ENCODE results near the gene ECPAS. TPM values are rescaled to one million over a fixed set of nuclear protein-coding genes. Genes with fewer than 3 reads are reported as not detected.

Gene ECPAS
- polyA plus RNA-seq, 1 donor from 2014 or later, result 42.6 TPM

DNA sequence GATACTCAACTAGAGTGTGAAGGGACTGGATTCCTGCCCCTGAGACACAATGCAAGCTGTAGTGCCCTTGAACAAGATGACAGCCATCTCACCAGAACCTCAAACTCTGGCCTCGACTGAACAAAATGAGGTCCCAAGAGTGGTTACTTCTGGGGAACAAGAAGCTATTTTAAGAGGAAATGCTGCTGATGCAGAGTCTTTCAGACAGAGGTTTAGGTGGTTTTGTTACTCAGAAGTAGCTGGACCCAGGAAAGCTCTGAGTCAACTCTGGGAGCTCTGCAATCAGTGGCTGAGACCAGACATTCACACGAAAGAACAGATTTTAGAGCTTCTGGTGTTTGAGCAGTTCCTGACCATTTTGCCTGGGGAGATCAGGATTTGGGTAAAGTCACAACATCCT lies 43.2 kb upstream of the ECPAS start:
- no peak overlapping the region for H3K27ac ChIP-seq (ENCODE audit: low read length)
- no peak overlapping the region for H2AFZ ChIP-seq (ENCODE audit: low read depth, low read length)
- no peaks in the 10 kb centered on the region for H3K9me2 ChIP-seq (ENCODE audit: insufficient read depth, low read length)
- no peaks in the 10 kb centered on the region for H3F3A ChIP-seq (ENCODE audit: insufficient read depth, low read length, poor library complexity, severe bottlenecking)
- no peak overlapping the region for H3K4me3 ChIP-seq (ENCODE audit: low read length)
- no peaks in the 10 kb centered on the region for H4K20me1 ChIP-seq (ENCODE audit: insufficient read depth)
- no peak overlapping the region for H3K4me2 ChIP-seq (ENCODE audit: low read length)
- no peaks in the 10 kb centered on the region for H3K36me3 ChIP-seq (ENCODE audit: insufficient read depth, low read length)
- TF ChIP-seq EP300 (conservative IDR thresholded peaks at IDR 0.05; ENCODE audit: poor library complexity, severe bottlenecking), result no peak
- TF ChIP-seq, protein P1, sequence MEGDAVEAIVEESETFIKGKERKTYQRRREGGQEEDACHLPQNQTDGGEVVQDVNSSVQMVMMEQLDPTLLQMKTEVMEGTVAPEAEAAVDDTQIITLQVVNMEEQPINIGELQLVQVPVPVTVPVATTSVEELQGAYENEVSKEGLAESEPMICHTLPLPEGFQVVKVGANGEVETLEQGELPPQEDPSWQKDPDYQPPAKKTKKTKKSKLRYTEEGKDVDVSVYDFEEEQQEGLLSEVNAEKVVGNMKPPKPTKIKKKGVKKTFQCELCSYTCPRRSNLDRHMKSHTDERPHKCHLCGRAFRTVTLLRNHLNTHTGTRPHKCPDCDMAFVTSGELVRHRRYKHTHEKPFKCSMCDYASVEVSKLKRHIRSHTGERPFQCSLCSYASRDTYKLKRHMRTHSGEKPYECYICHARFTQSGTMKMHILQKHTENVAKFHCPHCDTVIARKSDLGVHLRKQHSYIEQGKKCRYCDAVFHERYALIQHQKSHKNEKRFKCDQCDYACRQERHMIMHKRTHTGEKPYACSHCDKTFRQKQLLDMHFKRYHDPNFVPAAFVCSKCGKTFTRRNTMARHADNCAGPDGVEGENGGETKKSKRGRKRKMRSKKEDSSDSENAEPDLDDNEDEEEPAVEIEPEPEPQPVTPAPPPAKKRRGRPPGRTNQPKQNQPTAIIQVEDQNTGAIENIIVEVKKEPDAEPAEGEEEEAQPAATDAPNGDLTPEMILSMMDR (IDR thresholded peaks at IDR 0.05; ENCODE audit: poor library complexity, severe bottlenecking), result no peak
- TF ChIP-seq, protein P2, sequence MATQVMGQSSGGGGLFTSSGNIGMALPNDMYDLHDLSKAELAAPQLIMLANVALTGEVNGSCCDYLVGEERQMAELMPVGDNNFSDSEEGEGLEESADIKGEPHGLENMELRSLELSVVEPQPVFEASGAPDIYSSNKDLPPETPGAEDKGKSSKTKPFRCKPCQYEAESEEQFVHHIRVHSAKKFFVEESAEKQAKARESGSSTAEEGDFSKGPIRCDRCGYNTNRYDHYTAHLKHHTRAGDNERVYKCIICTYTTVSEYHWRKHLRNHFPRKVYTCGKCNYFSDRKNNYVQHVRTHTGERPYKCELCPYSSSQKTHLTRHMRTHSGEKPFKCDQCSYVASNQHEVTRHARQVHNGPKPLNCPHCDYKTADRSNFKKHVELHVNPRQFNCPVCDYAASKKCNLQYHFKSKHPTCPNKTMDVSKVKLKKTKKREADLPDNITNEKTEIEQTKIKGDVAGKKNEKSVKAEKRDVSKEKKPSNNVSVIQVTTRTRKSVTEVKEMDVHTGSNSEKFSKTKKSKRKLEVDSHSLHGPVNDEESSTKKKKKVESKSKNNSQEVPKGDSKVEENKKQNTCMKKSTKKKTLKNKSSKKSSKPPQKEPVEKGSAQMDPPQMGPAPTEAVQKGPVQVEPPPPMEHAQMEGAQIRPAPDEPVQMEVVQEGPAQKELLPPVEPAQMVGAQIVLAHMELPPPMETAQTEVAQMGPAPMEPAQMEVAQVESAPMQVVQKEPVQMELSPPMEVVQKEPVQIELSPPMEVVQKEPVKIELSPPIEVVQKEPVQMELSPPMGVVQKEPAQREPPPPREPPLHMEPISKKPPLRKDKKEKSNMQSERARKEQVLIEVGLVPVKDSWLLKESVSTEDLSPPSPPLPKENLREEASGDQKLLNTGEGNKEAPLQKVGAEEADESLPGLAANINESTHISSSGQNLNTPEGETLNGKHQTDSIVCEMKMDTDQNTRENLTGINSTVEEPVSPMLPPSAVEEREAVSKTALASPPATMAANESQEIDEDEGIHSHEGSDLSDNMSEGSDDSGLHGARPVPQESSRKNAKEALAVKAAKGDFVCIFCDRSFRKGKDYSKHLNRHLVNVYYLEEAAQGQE (IDR thresholded peaks at IDR 0.05; ENCODE audit: borderline replicate concordance), result no peak
- no peak for TF ChIP-seq TAF1 (IDR thresholded peaks at IDR 0.05; ENCODE audit: low read depth)
- no peak for TF ChIP-seq MXI1 (conservative IDR thresholded peaks at IDR 0.05; ENCODE audit: poor library complexity, severe bottlenecking)
- no peak for TF ChIP-seq EZH2 (IDR thresholded peaks at IDR 0.05; ENCODE audit: borderline replicate concordance, insufficient read depth, low read length, poor library complexity, severe bottlenecking)
- no peak for TF ChIP-seq RAD21 (conservative IDR thresholded peaks at IDR 0.05)
- TF ChIP-seq SMC3 (conservative IDR thresholded peaks at IDR 0.05; ENCODE audit: poor library complexity), result no peak
- no peak for TF ChIP-seq POLR2AphosphoS5 (IDR thresholded peaks at IDR 0.05)
- H3K79me2 ChIP-seq (replicated peaks; ENCODE audit: insufficient read depth, low read length), result no peaks in the 10 kb centered on the region
- no peaks in the 10 kb centered on the region for H3K27me3 ChIP-seq (ENCODE audit: insufficient read depth, low read depth, low read length)
- no peak overlapping the region for H3K9ac ChIP-seq (ENCODE audit: low read length)
- no peaks in the 10 kb centered on the region for H3K9me3 ChIP-seq (ENCODE audit: low read length)

DNA sequence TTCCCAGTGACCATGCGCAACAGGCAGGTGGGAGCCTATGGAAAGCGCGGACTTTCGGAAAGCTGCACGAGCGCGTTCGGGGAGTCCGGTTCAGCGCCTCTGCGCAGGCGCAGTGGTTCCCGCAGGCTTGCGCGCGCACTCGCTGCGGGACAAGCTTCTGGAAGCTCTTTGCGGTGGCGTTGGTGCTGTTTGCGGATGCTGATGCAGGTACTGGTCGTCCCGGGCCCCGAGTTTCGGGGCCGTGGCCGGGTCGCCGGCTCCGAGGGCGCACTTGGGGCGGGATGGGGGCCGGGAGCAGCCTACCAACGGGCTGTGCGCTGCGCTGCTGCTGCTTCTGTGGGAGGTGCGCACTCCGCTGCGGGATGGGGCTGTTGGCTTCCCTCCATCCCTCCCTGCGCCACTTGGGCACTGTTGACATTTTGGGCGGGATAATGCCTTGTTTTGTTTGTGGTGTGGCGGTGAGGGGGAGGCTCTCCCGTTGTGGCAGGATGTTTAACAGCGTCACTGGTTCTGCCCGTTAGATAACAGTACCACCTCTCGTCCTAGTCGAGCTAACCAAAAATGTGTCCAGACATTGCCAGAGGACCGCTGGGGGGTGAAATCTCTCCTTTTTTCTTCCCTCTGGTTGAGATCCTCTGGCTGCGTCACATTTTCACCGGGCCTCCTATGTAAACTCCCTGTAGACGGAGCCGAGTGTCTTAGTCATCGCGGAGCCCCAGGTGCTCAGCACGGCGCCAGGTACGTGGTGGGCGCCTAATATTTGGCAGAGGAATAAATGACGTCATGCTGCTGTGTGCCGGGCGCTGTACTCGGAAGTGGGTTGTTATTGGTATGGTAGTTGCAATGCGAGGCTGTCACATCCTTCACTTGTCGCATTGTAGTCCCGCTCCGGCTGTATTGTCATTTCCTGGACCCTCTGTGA lies 41.1 kb upstream of the ECPAS start, which contains the start of gene ZNF483:
Gene ZNF483, plus strand, starts transcription at position 124 of the 922 bp plus-strand sequence. CDS start 2,217 bp downstream, outside the sequence.
- Histone ChIP-seq H3K9me3 (ENCODE audit: low read length) (no peaks in the 10 kb centered on the region), H3K9me2 (ENCODE audit: insufficient read depth, low read length) (no peaks in the 10 kb centered on the region), H3F3A (ENCODE audit: insufficient read depth, low read length, poor library complexity, severe bottlenecking) (no peaks in the 10 kb centered on the region), H3K79me2 (replicated peaks; ENCODE audit: insufficient read depth, low read length) (no peaks in the 10 kb centered on the region), H3K27ac (ENCODE audit: low read length) (no peak within 1 kb of the TSS), H3K4me2 (ENCODE audit: low read length) (peak within 1 kb of the TSS; percentile 80), H4K20me1 (ENCODE audit: insufficient read depth) (no peaks in the 10 kb centered on the region), H2AFZ (ENCODE audit: low read depth, low read length) (peak within 1 kb of the TSS; percentile 90), H3K4me3 (ENCODE audit: low read length) (peak within 1 kb of the TSS; percentile 97), H3K27me3 (ENCODE audit: insufficient read depth, low read depth, low read length) (no peaks in the 10 kb centered on the region), H3K9ac (ENCODE audit: low read length) (peak within 1 kb of the TSS; percentile 77), H3K36me3 (ENCODE audit: insufficient read depth, low read length) (no peaks in the 10 kb centered on the region)
- TF ChIP-seq, protein P1 (IDR thresholded peaks at IDR 0.05; ENCODE audit: poor library complexity, severe bottlenecking), result peak; percentile 10
- no peak for TF ChIP-seq RAD21 (conservative IDR thresholded peaks at IDR 0.05)
- no peak for TF ChIP-seq EZH2 (IDR thresholded peaks at IDR 0.05; ENCODE audit: borderline replicate concordance, insufficient read depth, low read length, poor library complexity, severe bottlenecking)
- TF ChIP-seq TAF1 (IDR thresholded peaks at IDR 0.05; ENCODE audit: low read depth), result peak; percentile 21
- TF ChIP-seq POLR2AphosphoS5 (IDR thresholded peaks at IDR 0.05), result peak; percentile 68
